Muscle layer of duodenum (tissue), 2 donors: Measurements from ENCODE around the gene SARS1.
"Not testable (repeated sequence)": the region's sequence is repeated elsewhere in the genome, so short reads cannot be mapped to it uniquely, and the experiment has no call there.

ENCODE experiments used
- H3K27ac ChIP-seq: one replicate; pipeline ENCODE4 v1.7.0; 2013; ENCODE audit warnings: mild to moderate bottlenecking, low read length
- H3K27me3 ChIP-seq: one replicate; pipeline ENCODE4 v1.7.0; 2013; ENCODE audit warnings: low read depth, mild to moderate bottlenecking, control low read depth, low read length
- H3K36me3 ChIP-seq, 2 donors: one replicate each; pipeline ENCODE4 v1.7.0; 2013; ENCODE audit warnings: low read length in 2 of 2, control low read depth in 1 of 2, mild to moderate bottlenecking in 1 of 2; ENCODE audit not compliant: insufficient read depth in 2 of 2, control insufficient read depth in 1 of 2
- H3K4me1 ChIP-seq, 2 donors: one replicate each; pipeline ENCODE4 v1.7.0; 2013; ENCODE audit warnings: low read length in 2 of 2, mild to moderate bottlenecking in 2 of 2, control low read depth in 1 of 2, moderate library complexity in 1 of 2; ENCODE audit not compliant: insufficient read depth in 2 of 2, control insufficient read depth in 1 of 2
- H3K4me3 ChIP-seq, 2 donors: one replicate each; pipeline ENCODE4 v1.7.0; 2013; ENCODE audit warnings: low read length in 2 of 2, low read depth in 1 of 2, mild to moderate bottlenecking in 1 of 2
- H3K9me3 ChIP-seq, 2 donors: one replicate each; pipeline ENCODE4 v1.7.0; 2013; ENCODE audit warnings: low read length in 2 of 2, control low read depth in 1 of 2, mild to moderate bottlenecking in 1 of 2; ENCODE audit not compliant: control insufficient read depth in 1 of 2
- donor health status: healthy.

Gene SARS1

GRCh38 chr1:109208836-109209463 is 4.8 kb upstream of the SARS1 start:
- Histone ChIP-seq H3K36me3 (peaks cover 0 to 2% of the 10 kb centered on the region in 2 donors), H3K4me3 (peak overlapping the region in 1 of 2 donors; percentile 9), H3K27me3 (no peaks in the 10 kb centered on the region), H3K9me3 (no peaks in the 10 kb centered on the region), H3K4me1 (no peaks in the 10 kb centered on the region), H3K27ac (no peak overlapping the region)

GRCh38 chr1:109210058-109210457 is 3.7 kb upstream of the SARS1 start:
- H3K9me3 ChIP-seq: no peaks in the 10 kb centered on the region
- peaks cover 0 to 10% of the 10 kb centered on the region in 2 donors for H3K36me3 ChIP-seq
- no peak overlapping the region for H3K27ac ChIP-seq
- H3K4me3 ChIP-seq: no peak overlapping the region
- H3K4me1 ChIP-seq: peaks cover 0 to 1% of the 10 kb centered on the region in 2 donors
- no peaks in the 10 kb centered on the region for H3K27me3 ChIP-seq

GRCh38 chr1:109213345-109213823 is 334 bp upstream of the SARS1 start:
- H3K4me1 ChIP-seq: peaks cover 0 to 22% of the 10 kb centered on the region in 2 donors
- H3K36me3 ChIP-seq: peaks cover 0 to 13% of the 10 kb centered on the region in 2 donors
- H3K4me3 ChIP-seq: peak overlapping the region; percentile 98 to 99
- no peaks in the 10 kb centered on the region for H3K27me3 ChIP-seq
- H3K27ac ChIP-seq: peak overlapping the region; percentile 13
- no peaks in the 10 kb centered on the region for H3K9me3 ChIP-seq

- Histone ChIP-seq H3K4me3 (peak overlapping the region; percentile 98 to 99), H3K27me3 (no peaks in the 10 kb centered on the region), H3K27ac (peak overlapping the region; percentile 99), H3K36me3 (peaks cover 0 to 13% of the 10 kb centered on the region in 2 donors), H3K4me1 (peaks cover 0 to 22% of the 10 kb centered on the region in 2 donors), H3K9me3 (no peaks in the 10 kb centered on the region)
Observed at GRCh38 chr1:109214695-109215623, 1.2 kb downstream of the SARS1 start.

- no peaks in the 10 kb centered on the region for H3K27me3 ChIP-seq
- peak overlapping the region; percentile 35 for H3K27ac ChIP-seq
- peaks cover 0 to 13% of the 10 kb centered on the region in 2 donors for H3K36me3 ChIP-seq
- H3K4me1 ChIP-seq: peaks cover 0 to 22% of the 10 kb centered on the region in 2 donors
- no peak overlapping the region for H3K4me3 ChIP-seq
- no peaks in the 10 kb centered on the region for H3K9me3 ChIP-seq
Observed at GRCh38 chr1:109216662-109217061, 2.9 kb downstream of the SARS1 start.

GRCh38 chr1:109218516-109218915 is 4.8 kb downstream of the SARS1 start:
- Histone ChIP-seq H3K9me3 (no peaks in the 10 kb centered on the region), H3K27me3 (no peaks in the 10 kb centered on the region), H3K4me3 (no peak overlapping the region), H3K36me3 (peaks cover 0 to 17% of the 10 kb centered on the region in 2 donors), H3K4me1 (peaks cover 0 to 22% of the 10 kb centered on the region in 2 donors), H3K27ac (no peak overlapping the region)

GRCh38 chr1:109221201-109221600 is 7.5 kb downstream of the SARS1 start:
- not testable (repeated sequence) for H3K27ac ChIP-seq, H3K4me1 ChIP-seq, H3K27me3 ChIP-seq, H3K4me3 ChIP-seq, H3K9me3 ChIP-seq, H3K36me3 ChIP-seq

- Histone ChIP-seq H3K4me1 (no peaks in the 10 kb centered on the region), H3K9me3 (no peaks in the 10 kb centered on the region), H3K36me3 (peaks cover 22 to 30% of the 10 kb centered on the region in 2 donors), H3K27me3 (no peaks in the 10 kb centered on the region), H3K4me3 (no peak overlapping the region), H3K27ac (no peak overlapping the region)
Observed at GRCh38 chr1:109225308-109225707, 11.6 kb downstream of the SARS1 start.

- Histone ChIP-seq H3K4me1 (no peaks in the 10 kb centered on the region), H3K27ac (no peak overlapping the region), H3K9me3 (no peaks in the 10 kb centered on the region), H3K36me3 (peaks cover 22 to 32% of the 10 kb centered on the region in 2 donors), H3K4me3 (no peak overlapping the region), H3K27me3 (no peaks in the 10 kb centered on the region)
Observed at GRCh38 chr1:109225711-109226445, 12.2 kb downstream of the SARS1 start.

- Histone ChIP-seq H3K27me3 (no peaks in the 10 kb centered on the region), H3K4me3 (no peak overlapping the region), H3K36me3 (peaks cover 41 to 48% of the 10 kb centered on the region in 2 donors), H3K4me1 (no peaks in the 10 kb centered on the region), H3K9me3 (no peaks in the 10 kb centered on the region), H3K27ac (no peak overlapping the region)
Observed at GRCh38 chr1:109228167-109228566, 14.4 kb downstream of the SARS1 start.
